PFSK-1 (cell line): ENCODE data around the gene SPRED1.

ENCODE experiments used
- POLR2AphosphoS5 ChIP-seq: IDR thresholded peaks from 2 replicates; pipeline ENCODE4 v1.6.1; 2012; ENCODE audit warnings: low read depth, mild to moderate bottlenecking, control low read depth, low read length, moderate library complexity
- REST ChIP-seq, 2 experiments: IDR thresholded peaks; 2 replicates each; pipeline versions ENCODE4 v1.6.1 to v1.8.0; 2011 to 2012; ENCODE audit warnings: low read depth in 2 of 2, low read length in 2 of 2, control low read depth in 1 of 2, inconsistent platforms in 1 of 2, mild to moderate bottlenecking in 1 of 2, moderate library complexity in 1 of 2; ENCODE audit not compliant: insufficient read depth in 1 of 2
- SIN3A ChIP-seq: IDR thresholded peaks from 2 replicates; pipeline ENCODE4 v1.6.1; 2012; ENCODE audit warnings: mild to moderate bottlenecking, low read length, moderate library complexity, borderline replicate concordance; ENCODE audit not compliant: insufficient read depth
- TAF1 ChIP-seq: IDR thresholded peaks from 2 replicates; pipeline ENCODE4 v1.6.1; 2012; ENCODE audit warnings: low read length, control low read depth, borderline replicate concordance; ENCODE audit not compliant: insufficient read depth

DNA sequence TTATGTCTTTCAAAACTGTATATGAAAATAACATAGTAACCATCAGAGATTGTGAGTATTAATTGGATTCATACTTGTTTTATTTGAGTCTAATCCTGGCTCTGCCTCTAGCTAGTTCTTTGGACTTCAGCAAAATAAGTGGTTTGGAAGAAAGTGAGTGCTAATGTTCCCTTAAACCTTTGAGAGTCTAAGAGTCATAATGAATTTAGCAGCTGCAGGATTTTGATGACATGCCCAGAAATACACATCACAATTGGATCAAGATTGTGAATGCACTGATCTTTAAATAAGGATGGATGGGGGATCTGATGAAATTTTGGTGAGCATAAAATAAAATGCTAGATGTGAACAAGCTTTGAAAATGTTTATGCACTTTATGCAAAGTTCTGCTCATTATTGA lies 121.4 kb downstream of the SPRED1 start:
- TF ChIP-seq REST (IDR thresholded peaks at IDR 0.05; ENCODE audit: insufficient read depth in 1 of 2, low read depth in 2 of 2, low read length in 2 of 2), result no peak
- no peak for TF ChIP-seq POLR2AphosphoS5
- TF ChIP-seq TAF1, result no peak
- no peak for TF ChIP-seq SIN3A
